Measurements from ENCODE around the gene NOM1. TPM values are rescaled to one million over a fixed set of nuclear protein-coding genes. Genes with fewer than 3 reads are reported as not detected.

The NOM1 gene
- total RNA-seq: 30.6 TPM

GRCh38 chr7:156949541-156950380 is at the start of gene NOM1:
Gene NOM1 (plus strand): TSS chr7:156949712. CDS start chr7:156949738, 26 bp downstream.

GRCh38 chr7:157010588-157011332 is 61.2 kb downstream of the NOM1 start, which contains the start of gene MNX1:
Gene MNX1 (minus strand): TSS chr7:157010663. CDS start chr7:157010350, 313 bp downstream.

Other genes starting within 250 kb of the NOM1 start
- 111 TPM for gene LMBR1, start 56.5 kb upstream of the NOM1 start, total RNA-seq
- 0.18 TPM for gene MNX1, start 61.0 kb downstream of the NOM1 start, total RNA-seq
- gene UBE3C, start 189.2 kb downstream of the NOM1 start, total RNA-seq: 56.1 TPM